ENCODE measurements around the gene ANAPC15. TPM values are rescaled to one million over a fixed set of nuclear protein-coding genes. Genes with fewer than 3 reads are reported as not detected.
A peak's percentile ranks its signal among the peaks of the same experiment; 100 is the strongest.

Gene ANAPC15
- total RNA-seq, 2 donors from 2014 or later = 47.0 to 54.6 TPM

DNA sequence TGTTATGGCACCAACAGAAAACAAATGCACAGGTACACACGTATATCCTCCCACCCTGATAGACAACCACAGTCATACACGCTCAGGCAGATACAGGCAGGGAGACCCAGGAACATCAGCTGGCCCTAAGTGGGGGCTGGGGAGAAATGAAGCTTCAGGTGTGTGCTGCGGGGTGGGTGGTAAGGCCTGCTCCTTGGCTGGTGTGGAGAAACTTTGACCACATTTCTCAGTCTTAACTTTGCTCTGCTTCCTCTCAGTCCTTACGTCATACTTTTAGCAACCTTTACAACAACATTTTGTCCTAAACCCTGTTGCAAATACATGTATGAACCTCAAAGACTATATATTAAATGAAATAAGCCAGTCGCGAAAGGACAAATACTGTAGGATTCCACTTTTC is 6.7 kb upstream of the ANAPC15 start:
- Mint-ChIP-seq H3K27me3 (peaks cover 39% of the 10 kb centered on the region), H3K27ac (no peak overlapping the region), H3K4me3 (no peak overlapping the region), H3K36me3 (ENCODE audit: low read depth) (peaks cover 2% of the 10 kb centered on the region), H3K4me1 (no peaks in the 10 kb centered on the region)
- ATAC-seq (no peak), DNase-seq (no peak)
- no peaks in the 10 kb centered on the region for H3K9me3 ChIP-seq (ENCODE audit: control insufficient read depth, low read length, poor library complexity, severe bottlenecking)

DNA sequence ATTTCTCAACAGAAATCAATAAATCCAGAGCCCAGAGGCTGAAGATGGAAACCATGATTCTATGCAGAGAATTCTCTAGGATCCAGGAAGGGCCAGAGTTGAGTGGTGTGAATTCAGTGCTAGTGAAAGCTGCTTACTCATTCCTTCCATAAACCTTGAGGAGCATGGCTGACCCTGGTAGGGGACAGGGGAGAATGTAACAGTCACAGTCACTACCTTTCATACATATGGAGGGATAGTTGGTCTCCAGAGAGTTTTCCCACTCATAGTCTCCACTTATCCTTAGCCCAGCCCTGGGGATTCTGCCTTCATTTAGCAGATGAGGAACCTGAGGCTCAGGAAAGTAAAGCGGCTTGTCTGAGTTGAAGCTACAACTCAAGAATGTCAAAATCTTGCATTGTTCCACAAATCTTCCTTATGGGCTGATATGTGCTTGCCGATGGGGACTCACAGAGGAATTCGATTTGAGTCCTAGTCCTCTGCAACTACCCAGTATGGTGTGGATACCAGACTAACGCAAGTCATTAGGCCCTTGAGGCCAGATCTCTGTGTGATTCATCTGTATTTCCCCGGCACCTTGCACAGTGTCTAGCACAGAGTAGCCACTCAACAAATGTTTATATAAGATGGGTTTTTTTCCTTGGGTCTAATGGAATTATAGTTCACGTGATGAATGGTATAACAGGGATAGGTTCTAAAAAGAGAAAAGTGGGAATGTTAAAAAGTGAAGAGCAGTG is 3.7 kb upstream of the ANAPC15 start:
- no peak overlapping the region for H3K27ac Mint-ChIP-seq
- peaks cover 2% of the 10 kb centered on the region for H3K36me3 Mint-ChIP-seq (ENCODE audit: low read depth)
- H3K9me3 ChIP-seq (ENCODE audit: control insufficient read depth, low read length, poor library complexity, severe bottlenecking) = no peaks in the 10 kb centered on the region
- DNase-seq = no peak
- peaks cover 20% of the 10 kb centered on the region for H3K27me3 Mint-ChIP-seq
- ATAC-seq = no peak
- H3K4me3 Mint-ChIP-seq = no peak overlapping the region
- peaks cover 12% of the 10 kb centered on the region for H3K4me1 Mint-ChIP-seq

DNA sequence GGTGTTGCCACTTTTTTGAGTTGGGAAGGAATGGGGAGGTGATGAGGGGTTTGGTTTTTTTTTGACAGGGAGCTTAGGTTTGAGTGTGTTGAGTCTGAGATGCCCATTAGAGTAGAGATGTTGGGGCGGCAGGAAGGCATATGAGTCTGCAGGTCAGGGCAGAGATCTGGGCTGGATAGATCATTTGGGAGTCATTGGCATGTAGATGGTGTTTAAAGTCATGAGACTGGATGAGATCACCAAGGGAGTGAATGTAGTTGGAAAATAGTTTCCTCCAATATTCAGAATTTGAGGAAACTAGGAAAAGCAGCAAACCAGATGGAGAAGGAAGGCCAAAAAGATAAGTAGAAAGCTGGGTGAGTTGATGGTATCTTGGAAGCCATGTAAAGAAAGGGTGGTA is 2.1 kb upstream of the ANAPC15 start:
- H3K27ac Mint-ChIP-seq = peak overlapping the region; percentile 1
- H3K4me1 Mint-ChIP-seq = peaks cover 20% of the 10 kb centered on the region
- H3K4me3 Mint-ChIP-seq = no peak overlapping the region
- H3K27me3 Mint-ChIP-seq = peaks cover 13% of the 10 kb centered on the region
- peaks cover 5% of the 10 kb centered on the region for H3K36me3 Mint-ChIP-seq (ENCODE audit: low read depth)
- DNase-seq (no peak), ATAC-seq (no peak)
- no peaks in the 10 kb centered on the region for H3K9me3 ChIP-seq (ENCODE audit: control insufficient read depth, low read length, poor library complexity, severe bottlenecking)

DNA sequence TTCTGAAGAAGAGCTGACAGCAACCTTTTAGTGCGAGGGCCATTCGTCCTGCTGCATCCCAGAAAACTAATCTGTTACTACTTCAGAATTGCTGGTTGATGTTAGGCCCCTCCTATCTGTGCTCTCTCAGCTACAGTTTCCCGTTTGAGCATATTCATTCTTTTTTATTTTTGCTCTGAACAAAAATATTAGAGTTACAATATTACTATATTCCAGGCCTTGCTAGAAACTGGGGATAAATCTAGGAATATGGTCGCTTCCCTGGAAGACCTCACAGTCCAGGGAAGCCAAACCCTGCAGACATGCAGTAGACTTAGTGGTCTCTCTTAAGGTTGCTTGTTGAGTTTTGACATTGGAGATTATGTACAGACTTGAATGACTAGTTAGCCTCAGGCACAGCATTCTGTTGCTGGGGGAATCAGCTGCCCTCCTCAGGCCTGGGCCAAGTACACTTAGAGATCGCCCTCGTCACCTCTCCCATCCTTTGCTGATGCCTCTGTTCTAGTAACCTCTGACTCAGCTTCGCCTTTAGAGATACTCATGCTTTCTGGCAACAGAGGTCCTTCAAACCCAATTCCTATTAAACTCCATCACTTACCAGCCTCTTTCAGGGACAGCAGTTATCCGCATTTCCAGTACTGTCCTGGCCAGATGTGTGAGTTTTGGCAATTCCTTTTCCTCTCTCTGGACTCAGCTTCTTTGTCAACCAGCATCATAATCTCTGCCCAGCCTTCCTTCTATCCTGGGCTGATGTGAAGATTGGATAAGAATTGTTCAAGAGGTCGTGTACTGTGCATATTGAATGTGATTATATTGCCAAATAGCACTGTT is 698 bp upstream of the ANAPC15 start:
- Mint-ChIP-seq H3K4me3 (peak overlapping the region; percentile 96), H3K36me3 (ENCODE audit: low read depth) (peaks cover 5% of the 10 kb centered on the region), H3K27me3 (peaks cover 2% of the 10 kb centered on the region), H3K27ac (peak overlapping the region; percentile 99), H3K4me1 (peaks cover 20% of the 10 kb centered on the region)
- DNase-seq (no peak), ATAC-seq (no peak)
- H3K9me3 ChIP-seq (ENCODE audit: control insufficient read depth, low read length, poor library complexity, severe bottlenecking) = no peaks in the 10 kb centered on the region

DNA sequence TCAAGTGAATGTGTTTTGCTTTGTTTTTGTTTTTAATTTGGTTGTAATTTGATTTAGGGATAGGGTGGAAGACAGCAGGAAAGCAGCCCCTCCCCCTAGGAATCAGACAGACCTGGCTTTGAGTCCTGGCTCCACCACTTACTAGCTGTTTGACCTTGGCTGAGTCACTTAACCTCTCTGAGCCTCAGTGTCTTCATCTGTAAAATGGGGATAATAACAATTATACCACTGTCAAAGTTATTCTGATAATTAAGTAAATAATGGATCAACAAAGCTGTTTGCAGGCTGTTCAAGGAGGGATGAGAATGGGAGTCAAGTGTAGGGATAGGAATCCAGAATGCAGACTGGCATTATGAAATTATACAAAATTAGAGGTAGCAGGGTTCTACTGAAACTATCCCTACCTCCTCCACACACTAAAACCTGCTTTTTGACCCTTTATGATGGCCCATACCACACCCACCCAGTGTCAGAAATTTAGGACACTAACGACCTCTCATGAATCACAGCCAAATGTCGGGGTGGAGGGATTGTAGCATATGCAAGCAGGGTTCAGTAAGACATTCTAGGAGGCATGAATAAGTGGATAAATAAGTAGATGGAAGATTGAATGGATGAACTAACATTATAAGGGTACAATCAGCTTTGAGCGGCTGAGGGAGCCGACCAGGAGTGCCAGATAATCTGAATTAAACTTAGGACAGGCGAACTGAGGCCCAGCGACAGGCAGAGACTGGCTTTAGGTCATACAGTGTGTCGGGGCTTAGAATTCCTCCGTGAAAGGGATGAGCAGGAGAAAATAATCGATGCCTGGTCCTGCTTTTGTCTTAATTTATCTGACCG is 974 bp downstream of the ANAPC15 start:
- H3K27me3 Mint-ChIP-seq = no peaks in the 10 kb centered on the region
- DNase-seq (no peak), ATAC-seq (no peak)
- peaks cover 20% of the 10 kb centered on the region for H3K4me1 Mint-ChIP-seq
- H3K27ac Mint-ChIP-seq = peak overlapping the region; percentile 99
- peaks cover 7% of the 10 kb centered on the region for H3K36me3 Mint-ChIP-seq (ENCODE audit: low read depth)
- H3K4me3 Mint-ChIP-seq = peak overlapping the region; percentile 96
- H3K9me3 ChIP-seq (ENCODE audit: control insufficient read depth, low read length, poor library complexity, severe bottlenecking) = no peaks in the 10 kb centered on the region

DNA sequence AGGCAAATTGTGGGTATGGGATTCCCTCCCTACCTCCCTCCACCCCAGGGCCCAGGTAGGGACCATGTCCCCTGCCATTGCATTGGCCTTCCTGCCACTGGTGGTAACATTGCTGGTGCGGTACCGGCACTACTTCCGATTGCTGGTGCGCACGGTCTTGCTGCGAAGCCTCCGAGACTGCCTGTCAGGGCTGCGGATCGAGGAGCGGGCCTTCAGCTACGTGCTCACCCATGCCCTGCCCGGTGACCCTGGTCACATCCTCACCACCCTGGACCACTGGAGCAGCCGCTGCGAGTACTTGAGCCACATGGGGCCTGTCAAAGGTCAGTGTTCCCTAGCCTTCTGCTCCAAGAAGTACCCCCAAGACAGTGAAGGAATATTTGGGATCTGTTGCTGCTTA is 6.6 kb downstream of the ANAPC15 start, which contains the start of gene TOMT:
TSS of gene TOMT (plus strand) at position 37 of the 400 bp plus-strand sequence. CDS start at position 65, 28 bp downstream.
- Mint-ChIP-seq H3K4me3 (no peak within 1 kb of the TSS), H3K27ac (peak within 1 kb of the TSS; percentile 94), H3K36me3 (ENCODE audit: low read depth) (peaks cover 6% of the 10 kb centered on the region), H3K27me3 (no peaks in the 10 kb centered on the region), H3K4me1 (peaks cover 31% of the 10 kb centered on the region)
- ATAC-seq (no peak), DNase-seq (no peak)
- no peaks in the 10 kb centered on the region for H3K9me3 ChIP-seq (ENCODE audit: control insufficient read depth, low read length, poor library complexity, severe bottlenecking)

DNA sequence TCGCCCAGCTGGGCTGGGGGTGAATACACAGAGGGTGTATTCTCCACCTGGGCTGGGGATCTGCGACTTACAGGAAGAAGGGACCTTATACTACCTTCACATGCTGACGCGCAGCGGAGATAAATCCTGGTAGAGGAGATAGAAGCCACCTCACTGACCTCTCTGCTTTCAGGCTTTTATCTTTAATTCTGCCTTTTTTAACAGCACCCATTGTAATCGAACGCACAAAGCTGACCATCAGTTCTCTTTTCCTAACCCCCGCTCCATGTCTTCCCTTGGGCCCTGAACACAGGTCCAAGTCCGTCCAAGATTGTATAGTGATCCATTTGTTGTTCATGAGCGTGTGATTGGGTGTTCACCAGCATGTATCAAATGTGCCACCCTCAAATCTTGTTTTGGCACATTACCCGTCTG is 8.7 kb downstream of the ANAPC15 start:
- Mint-ChIP-seq H3K4me1 (peaks cover 35% of the 10 kb centered on the region), H3K27me3 (no peaks in the 10 kb centered on the region), H3K36me3 (ENCODE audit: low read depth) (peaks cover 4% of the 10 kb centered on the region), H3K4me3 (peak overlapping the region; percentile 93), H3K27ac (peak overlapping the region; percentile 94)
- DNase-seq (no peak), ATAC-seq (no peak)
- no peaks in the 10 kb centered on the region for H3K9me3 ChIP-seq (ENCODE audit: control insufficient read depth, low read length, poor library complexity, severe bottlenecking)

DNA sequence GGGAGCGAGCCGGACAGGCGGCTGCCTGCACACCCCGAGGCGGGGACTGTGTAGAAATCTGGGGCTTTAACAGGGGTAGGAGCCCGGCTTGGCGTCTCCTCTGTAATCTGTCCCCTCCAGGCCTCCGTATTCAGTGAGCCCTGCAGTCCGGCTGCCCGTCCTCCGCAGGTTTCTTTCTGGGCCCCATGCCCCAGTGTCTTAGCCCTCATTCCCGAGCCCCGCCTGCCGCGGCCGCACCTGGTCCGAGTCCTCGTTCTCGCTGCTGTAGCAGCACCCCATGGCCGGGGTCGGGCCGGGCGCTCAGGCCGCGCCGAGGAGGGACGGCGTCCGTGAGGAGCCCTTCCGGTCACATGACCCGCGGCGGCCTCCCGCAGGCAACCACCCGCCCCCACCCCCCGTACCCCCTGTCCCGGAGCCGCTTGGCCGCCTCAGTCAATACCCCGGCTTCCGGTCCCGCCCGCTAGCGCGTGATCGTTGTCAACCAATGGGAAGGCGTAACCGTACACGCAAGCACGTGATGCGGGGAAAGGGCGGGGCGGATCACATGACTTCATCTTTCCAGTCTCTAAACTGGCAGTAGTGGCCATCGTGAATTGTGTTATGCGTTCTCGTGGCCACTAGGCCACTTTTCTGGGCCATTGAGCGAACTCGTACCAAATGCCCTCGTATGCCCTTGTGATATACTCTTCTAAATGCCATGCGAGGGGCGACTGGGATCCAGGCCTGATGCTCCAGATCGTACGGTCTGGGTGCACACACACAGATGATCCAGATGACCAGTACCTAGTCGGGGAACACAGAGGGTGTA is 9.3 kb downstream of the ANAPC15 start, which contains the start of gene LAMTOR1:
TSS of gene LAMTOR1 (minus strand) at position 352 of the 808 bp plus-strand sequence. CDS start at position 279, 73 bp downstream.
- peak within 1 kb of the TSS; percentile 93 for H3K4me3 Mint-ChIP-seq
- DNase-seq (peak; percentile 88 to 92 (median 91)), ATAC-seq (peak; percentile 98)
- peak within 1 kb of the TSS; percentile 94 for H3K27ac Mint-ChIP-seq
- no peaks in the 10 kb centered on the region for H3K9me3 ChIP-seq (ENCODE audit: control insufficient read depth, low read length, poor library complexity, severe bottlenecking)
- no peaks in the 10 kb centered on the region for H3K27me3 Mint-ChIP-seq
- H3K36me3 Mint-ChIP-seq (ENCODE audit: low read depth) = peaks cover 4% of the 10 kb centered on the region
- peaks cover 35% of the 10 kb centered on the region for H3K4me1 Mint-ChIP-seq

DNA sequence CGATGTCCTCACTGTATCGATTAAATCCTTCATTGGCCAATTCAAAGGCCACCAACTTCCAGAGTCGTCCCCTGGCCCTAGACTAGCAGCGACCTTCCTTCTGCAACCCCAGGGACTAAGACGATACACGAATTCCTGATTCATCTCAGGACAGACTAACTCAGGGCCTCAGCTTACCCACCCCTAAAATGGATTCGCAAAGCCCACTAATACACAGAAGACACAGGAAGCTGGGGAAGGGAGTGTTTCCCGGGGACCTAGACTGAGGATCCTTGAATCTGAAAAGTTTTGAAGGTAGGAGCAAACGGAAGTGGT is 9.9 kb downstream of the ANAPC15 start:
- peak overlapping the region; percentile 94 for H3K27ac Mint-ChIP-seq
- H3K4me1 Mint-ChIP-seq = peaks cover 38% of the 10 kb centered on the region
- ATAC-seq (no peak), DNase-seq (no peak)
- no peaks in the 10 kb centered on the region for H3K27me3 Mint-ChIP-seq
- H3K4me3 Mint-ChIP-seq = peak overlapping the region; percentile 93
- H3K36me3 Mint-ChIP-seq (ENCODE audit: low read depth) = peaks cover 7% of the 10 kb centered on the region
- no peaks in the 10 kb centered on the region for H3K9me3 ChIP-seq (ENCODE audit: control insufficient read depth, low read length, poor library complexity, severe bottlenecking)

DNA sequence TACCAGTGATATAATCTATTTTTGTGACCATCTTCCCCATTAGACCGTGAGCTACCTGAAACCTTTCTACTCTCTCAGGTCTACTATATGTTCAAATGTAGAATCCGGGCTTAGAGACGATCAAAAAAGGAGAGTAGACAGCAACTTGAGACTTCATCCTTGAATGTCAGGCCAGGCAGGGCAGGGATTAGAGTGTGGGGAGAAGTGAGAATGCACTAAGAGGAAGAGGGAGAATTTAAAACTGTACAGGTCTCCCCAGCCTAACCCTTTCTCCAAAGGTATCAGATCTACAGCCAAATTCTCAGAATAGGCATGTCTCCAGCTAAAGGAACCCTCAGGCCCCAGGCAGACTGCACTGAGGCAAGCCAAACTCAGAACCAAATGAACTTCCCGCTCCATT is 10.3 kb downstream of the ANAPC15 start:
- DNase-seq (no peak), ATAC-seq (no peak)
- H3K27ac Mint-ChIP-seq = peak overlapping the region; percentile 94
- no peaks in the 10 kb centered on the region for H3K27me3 Mint-ChIP-seq
- no peaks in the 10 kb centered on the region for H3K9me3 ChIP-seq (ENCODE audit: control insufficient read depth, low read length, poor library complexity, severe bottlenecking)
- H3K4me1 Mint-ChIP-seq = peaks cover 38% of the 10 kb centered on the region
- H3K4me3 Mint-ChIP-seq = peak overlapping the region; percentile 93
- H3K36me3 Mint-ChIP-seq (ENCODE audit: low read depth) = peaks cover 4% of the 10 kb centered on the region

DNA sequence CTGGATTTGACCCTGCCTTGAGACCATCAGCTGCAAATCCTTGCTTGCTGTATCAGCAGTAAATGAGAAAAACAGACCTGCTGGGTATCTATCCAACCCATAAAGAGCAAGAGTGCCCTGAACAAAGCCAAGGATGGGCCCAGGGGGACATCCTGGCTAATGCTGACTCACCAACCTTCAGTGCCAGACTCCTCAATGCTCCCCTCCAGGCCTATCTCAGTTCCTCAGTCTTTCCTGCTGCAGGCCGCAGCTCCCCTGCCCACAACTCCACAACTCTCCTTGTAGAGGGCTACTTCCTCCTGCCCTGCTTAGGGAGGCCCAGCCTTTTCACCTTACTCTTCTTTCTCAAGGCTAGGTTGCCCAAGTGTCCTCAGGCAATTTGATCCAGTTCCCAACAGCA is 12.0 kb downstream of the ANAPC15 start:
- no peak overlapping the region for H3K4me3 Mint-ChIP-seq
- DNase-seq = no peak

DNA sequence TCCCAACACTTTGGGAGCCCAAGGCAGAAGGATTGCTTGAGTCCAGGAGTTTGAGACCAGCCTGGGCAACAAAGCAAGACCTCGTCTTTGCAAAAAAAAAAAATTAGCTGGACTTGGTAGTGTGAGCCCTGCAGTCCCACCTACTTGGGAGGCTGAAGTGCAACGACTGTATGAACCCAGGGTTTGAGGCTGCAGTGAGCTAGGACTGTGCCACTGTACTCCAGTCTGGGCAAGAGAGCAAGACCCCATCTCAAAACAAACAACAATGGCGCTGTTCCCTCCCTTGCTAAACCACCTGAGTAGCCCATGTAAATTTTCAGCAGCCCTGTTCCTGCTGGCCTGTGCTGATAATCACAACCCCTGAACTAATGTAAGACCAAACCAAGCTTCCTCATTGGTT is 12.5 kb downstream of the ANAPC15 start:
- Mint-ChIP-seq H3K36me3 (ENCODE audit: low read depth) (peaks cover 4% of the 10 kb centered on the region), H3K4me3 (no peak overlapping the region), H3K27me3 (no peaks in the 10 kb centered on the region), H3K27ac (peak overlapping the region; percentile 94), H3K4me1 (peaks cover 37% of the 10 kb centered on the region)
- no peaks in the 10 kb centered on the region for H3K9me3 ChIP-seq (ENCODE audit: control insufficient read depth, low read length, poor library complexity, severe bottlenecking)
- no peak for DNase-seq
- ATAC-seq = no peak

More for the DNA sequence above, 12.0 kb downstream of the ANAPC15 start:
- Mint-ChIP-seq H3K4me1 (peaks cover 38% of the 10 kb centered on the region), H3K36me3 (ENCODE audit: low read depth) (peaks cover 4% of the 10 kb centered on the region), H3K27me3 (no peaks in the 10 kb centered on the region), H3K27ac (peak overlapping the region; percentile 94)
- no peaks in the 10 kb centered on the region for H3K9me3 ChIP-seq (ENCODE audit: control insufficient read depth, low read length, poor library complexity, severe bottlenecking)
- ATAC-seq = no peak

Data from T-helper 17 cell (primary cell).